Activated T-cell treated with anti-CD3 and anti-CD28 coated beads, Interleukin-2, amount 50 U/mL, for 4 hours (primary cell): ENCODE measurements around the gene MTIF2. TPM values are rescaled to one million over a fixed set of nuclear protein-coding genes. Genes with fewer than 3 reads are reported as not detected.
"Not testable (repeated sequence)": the region's sequence is repeated elsewhere in the genome, so short reads cannot be mapped to it uniquely, and the experiment has no call there.

Experiments used
- ATAC-seq, 2 donors: fragments of 200-7000 bp; cut with Tn5 transposase; one replicate each; pipeline ENCODE4 v1.10.0; 2021
- DNase-seq: peaks from one replicate; pipeline ENCODE4 v3.0.0-alpha.2; 2020
- H3K27me3 Mint-ChIP-seq: one replicate; pipeline ENCODE4 v1.8.0; 2021; ENCODE audit warnings: low read depth, mixed read lengths
- H3K36me3 Mint-ChIP-seq: one replicate; pipeline ENCODE4 v1.8.0; 2022; ENCODE audit warnings: mixed read lengths; ENCODE audit not compliant: insufficient read depth
- H3K4me1 Mint-ChIP-seq: one replicate; pipeline ENCODE4 v1.8.0; 2021; ENCODE audit warnings: low read depth, mixed read lengths
- H3K4me3 Mint-ChIP-seq: one replicate; pipeline ENCODE4 v1.8.0; 2021; ENCODE audit warnings: mild to moderate bottlenecking, moderate library complexity, mixed read lengths
- H3K9me3 Mint-ChIP-seq: one replicate; pipeline ENCODE4 v1.8.0; 2021; ENCODE audit warnings: mixed read lengths
- total RNA-seq, 3 donors: library from RNA; stranded (reverse); gene quantifications; one replicate each; pipeline ENCODE4 v1.2.1, GENCODE V29; 2021

MTIF2 gene
- total RNA-seq, 3 donors from 2014 or later: 55.6 to 59.8 (median 58.1) TPM

DNA sequence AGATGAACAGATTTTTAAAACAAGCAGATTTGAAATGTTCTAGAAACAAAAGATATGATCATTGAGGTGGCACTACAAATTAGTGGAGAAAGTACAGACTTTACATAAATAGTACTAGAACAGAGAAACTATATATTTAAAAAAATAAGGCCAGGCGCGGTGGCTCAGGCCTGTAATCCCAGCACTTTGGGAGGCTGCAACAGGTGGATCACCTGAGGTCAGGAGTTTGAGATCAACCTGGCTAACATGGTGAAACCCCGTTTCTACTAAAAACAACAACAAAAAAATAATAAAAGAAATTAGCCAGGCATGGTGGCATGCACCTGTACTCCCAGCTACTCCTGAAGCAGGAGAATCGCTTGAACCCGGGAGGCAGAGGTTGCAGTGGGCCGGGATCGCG, 82.2 kb downstream of the MTIF2 start:
- not testable (repeated sequence) for H3K27me3 Mint-ChIP-seq, ATAC-seq, H3K36me3 Mint-ChIP-seq, DNase-seq, H3K4me1 Mint-ChIP-seq, H3K4me3 Mint-ChIP-seq
- H3K9me3 Mint-ChIP-seq: peaks cover 11% of the 10 kb centered on the region

Other genes with a start within 250 kb of the MTIF2 start
- gene RTN4, start 218.8 kb downstream of the MTIF2 start, total RNA-seq: 10 to 100 TPM; 71.4 to 75.9 (median 73.6) TPM
- gene CLHC1, start 36.9 kb downstream of the MTIF2 start, total RNA-seq: 1 to 10 TPM; 2.8 to 4.3 (median 3.6) TPM
- 1,000 to 10,000 TPM; 1,450 to 1,497 (median 1,473) TPM for gene RPS27A, start 36.5 kb downstream of the MTIF2 start, total RNA-seq
- 1 to 10 TPM; 6.0 to 7.3 (median 6.2) TPM for gene CCDC88A, start 150.6 kb upstream of the MTIF2 start, total RNA-seq